GM21619 (cell line): ENCODE results near the gene ANGPTL2.

ENCODE experiments used
- ATAC-seq: cut with Tn5 transposase; IDR thresholded peaks from one replicate; pipeline ENCODE4 v1.9.1; 2021; ENCODE audit not compliant: unreplicated experiment

ANGPTL2 gene

DNA sequence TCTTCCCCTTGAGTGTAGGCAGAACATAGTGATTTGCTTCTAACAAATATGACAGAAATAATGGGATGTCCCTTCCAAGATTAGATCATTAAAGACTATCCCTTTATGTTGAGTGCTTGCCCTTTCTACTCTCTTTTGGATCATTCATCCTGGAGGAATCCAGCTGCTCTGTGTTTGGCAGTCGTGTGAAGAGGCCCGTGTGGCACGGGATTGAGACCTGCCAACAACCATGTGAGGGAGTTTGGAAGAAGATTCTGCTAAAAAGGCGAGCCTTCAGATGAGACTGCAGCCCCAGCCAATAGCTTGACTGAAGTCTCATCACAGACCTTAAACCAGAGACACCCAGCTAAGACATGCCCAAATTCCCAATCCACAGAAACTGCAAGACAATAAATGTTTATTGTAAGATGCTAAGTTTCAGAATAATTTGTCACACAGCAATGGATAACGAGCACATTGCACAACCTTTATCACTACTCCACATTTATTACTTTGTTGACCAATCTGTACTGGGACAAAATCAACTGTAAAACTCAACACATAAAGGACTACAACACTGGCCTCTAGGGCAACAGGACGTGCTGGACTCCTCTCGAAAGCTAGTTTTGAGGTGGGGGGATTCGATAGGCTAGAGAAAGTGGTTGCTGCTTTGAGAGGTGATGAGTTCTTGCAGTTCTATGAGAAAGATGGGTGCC, 42.8 kb downstream of the ANGPTL2 start:
- ATAC-seq = no peak

- no peak for ATAC-seq
These were observed 43.4 kb downstream of the ANGPTL2 start for GRCh38 chr9:127078988-127079387.

- no peak for ATAC-seq
These were observed 44.1 kb downstream of the ANGPTL2 start for GRCh38 chr9:127078336-127078735.

- no peak for ATAC-seq
These were observed 44.8 kb downstream of the ANGPTL2 start for GRCh38 chr9:127077644-127077946.

GRCh38 chr9:127076860-127077643, 45.4 kb downstream of the ANGPTL2 start:
- no peak for ATAC-seq

DNA sequence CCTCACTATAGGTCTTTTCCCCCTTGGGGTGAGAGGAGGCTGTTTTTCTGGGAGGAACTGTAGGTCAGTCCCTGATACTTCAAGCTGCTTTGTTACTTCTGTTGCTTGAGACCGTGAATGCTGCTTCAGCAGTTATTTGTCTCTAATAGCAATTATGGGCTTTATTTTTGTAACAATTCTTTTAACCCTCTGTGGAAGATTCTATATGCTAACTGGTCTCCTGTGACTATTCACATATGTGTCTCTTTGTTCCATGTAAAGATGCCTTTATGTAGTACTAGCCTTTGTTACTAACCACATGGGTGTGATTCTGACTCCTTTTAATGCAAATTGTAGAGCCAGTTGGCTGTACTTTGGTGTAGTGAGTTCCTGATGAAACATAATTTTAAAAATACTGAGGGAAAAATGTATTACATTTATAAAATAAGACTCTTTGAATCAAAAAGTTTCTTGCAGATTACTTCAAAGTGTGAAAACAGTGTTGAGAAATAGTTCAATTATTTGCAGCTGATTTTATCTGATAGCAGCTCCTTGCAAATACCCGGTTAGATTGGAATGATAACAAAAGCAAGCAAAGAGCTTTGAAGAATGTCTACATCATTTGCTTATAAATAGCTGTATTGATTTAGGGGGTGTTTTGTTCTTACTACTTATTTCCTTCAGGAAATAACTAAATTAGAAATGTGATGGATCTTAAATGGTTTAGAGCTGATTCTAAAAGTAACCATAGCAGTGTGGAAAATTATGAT, 46.6 kb downstream of the ANGPTL2 start:
- ATAC-seq = no peak

DNA sequence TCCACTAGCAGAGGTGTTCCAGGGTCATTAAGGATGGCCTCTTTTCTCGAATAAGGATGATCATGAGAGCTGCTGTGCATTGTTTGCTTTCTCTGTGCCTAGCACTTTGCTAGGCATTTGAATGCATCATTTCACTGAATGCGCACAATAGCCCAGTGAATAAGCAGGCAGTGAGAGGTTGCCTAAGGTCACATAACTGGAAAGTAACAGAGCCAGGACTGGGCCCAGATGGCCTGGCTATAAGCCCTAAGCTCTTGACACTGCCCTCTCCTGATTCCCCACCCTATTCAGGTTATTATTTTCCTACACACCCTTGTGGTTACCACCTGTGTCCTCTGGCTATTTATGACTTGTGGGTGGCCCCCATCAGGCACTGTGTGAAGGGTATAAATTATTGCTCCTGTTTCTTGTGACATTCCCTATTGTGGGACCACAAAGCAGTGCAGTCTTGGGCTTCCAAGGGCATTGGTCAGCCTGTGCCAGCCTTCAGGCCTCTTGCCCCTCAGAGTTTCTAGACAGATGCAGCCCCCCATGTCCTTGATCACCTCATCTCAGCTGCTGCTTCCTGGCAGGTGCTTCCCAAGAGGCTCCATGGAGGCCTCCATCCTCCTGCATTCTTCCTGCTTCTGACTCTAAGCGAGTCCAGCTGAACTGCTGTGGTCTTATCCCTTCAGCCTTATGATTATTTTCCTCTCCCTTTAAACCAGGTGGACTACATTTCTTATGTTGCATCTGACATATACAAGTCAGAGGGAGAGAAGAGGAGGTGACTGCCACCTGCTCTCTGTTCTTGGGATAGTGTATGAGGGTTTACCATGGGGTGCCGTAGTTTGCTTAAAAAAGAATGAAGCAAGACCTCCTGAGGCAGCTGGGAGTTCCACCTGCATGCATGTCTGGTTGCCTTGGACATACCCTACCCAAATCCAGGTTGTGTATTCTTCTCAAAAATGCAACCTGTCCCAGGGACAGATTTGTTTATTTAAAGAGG, 47.6 kb downstream of the ANGPTL2 start:
- ATAC-seq = no peak

DNA sequence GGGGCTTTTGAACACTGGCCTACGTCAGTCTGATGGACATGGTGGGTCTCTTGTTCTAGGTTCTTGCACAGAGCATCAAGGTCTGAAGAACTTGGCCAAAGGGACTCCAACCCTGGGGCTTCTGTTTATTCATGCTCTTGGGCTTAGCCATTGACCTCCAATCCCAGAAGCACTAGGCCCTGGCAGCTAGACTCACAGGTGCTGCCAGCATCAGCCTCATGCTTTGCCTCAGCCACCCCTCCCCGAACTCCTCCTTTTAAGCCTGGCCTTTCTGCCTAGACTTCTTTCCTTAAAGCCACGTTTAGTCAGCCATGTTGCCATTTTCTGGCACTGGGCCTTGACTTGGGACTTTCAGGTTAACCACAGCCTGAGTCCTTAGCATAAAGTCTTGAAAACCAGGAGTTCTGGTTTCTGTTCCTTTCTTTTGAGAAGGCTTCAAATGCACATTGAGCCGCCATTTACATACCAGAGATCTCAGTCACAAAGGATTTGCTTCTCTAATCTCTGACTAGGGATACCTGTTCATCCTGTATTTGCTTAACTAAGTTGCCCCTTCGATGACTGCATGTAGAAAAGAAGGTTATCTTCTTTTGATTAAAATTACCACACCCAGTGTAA, 54.7 kb downstream of the ANGPTL2 start:
- ATAC-seq = no peak

- no peak for ATAC-seq
These were observed 55.6 kb downstream of the ANGPTL2 start for GRCh38 chr9:127066851-127067136.

DNA sequence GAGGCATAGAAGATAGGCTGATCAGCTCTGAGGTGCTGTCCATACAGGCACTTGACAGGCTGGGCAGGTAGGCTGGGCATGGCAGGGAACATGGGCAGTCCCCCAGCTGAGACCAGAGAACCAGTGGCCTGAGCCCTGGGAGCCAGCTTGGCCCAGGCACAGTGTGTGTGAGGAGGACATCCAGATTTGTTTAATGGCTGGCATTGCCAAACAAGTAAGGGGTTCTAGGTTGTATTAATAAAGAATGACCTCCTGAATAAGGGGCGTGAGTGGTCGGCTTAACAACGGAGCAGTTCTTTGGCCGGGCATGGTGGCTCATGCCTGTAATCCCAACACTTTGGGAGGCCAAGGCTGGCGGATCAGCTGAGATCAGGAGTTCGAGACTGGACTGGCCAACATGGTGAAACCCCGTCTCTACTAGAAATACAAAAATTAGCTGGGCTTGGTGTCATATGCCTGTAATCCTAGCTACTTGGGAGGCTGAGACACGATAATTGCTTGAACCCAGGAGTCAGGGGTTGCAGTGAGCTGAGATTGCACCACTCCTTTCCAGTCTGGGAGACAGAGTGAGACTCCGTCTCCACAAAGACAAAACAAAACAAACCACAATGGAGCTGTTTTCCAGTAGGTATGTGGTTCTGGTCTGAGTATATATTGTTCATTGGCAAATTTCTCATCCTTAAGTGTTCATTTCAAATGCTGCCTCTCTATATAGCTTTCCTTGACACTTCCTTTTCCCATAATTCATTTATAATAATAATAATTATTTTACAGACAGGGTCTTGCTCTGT, 56.2 kb downstream of the ANGPTL2 start:
- ATAC-seq = no peak

- ATAC-seq = no peak
These were observed 56.8 kb downstream of the ANGPTL2 start for GRCh38 chr9:127065592-127065991.

- no peak for ATAC-seq
These were observed 58.1 kb downstream of the ANGPTL2 start for GRCh38 chr9:127064335-127064734.

- ATAC-seq = no peak
These were observed 61.0 kb downstream of the ANGPTL2 start for GRCh38 chr9:127061411-127061810.

GRCh38 chr9:127059765-127060361, 62.6 kb downstream of the ANGPTL2 start:
- ATAC-seq = no peak

DNA sequence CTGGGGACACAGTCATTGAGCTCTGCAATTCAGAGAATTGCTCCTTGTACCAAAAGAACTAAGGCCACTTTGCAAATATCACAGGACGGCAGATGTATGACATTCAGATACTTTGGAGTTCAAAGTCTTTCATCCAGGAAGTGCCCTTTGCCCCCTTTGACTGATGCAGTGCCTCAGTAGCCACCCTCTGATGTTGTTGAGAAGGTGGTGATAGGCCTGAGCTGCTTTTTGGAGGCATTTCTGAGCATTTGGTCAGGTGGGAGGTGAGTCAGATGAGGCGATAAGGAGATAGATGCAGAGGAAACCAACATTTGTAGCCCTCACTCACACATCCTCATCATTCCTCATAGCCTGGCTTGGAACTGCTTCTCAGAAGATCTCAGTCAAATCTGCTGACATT, 63.4 kb downstream of the ANGPTL2 start:
- ATAC-seq = no peak

- no peak for ATAC-seq
These were observed 63.8 kb downstream of the ANGPTL2 start for GRCh38 chr9:127058645-127059021.

GRCh38 chr9:127058011-127058644, 64.3 kb downstream of the ANGPTL2 start:
- ATAC-seq = no peak

DNA sequence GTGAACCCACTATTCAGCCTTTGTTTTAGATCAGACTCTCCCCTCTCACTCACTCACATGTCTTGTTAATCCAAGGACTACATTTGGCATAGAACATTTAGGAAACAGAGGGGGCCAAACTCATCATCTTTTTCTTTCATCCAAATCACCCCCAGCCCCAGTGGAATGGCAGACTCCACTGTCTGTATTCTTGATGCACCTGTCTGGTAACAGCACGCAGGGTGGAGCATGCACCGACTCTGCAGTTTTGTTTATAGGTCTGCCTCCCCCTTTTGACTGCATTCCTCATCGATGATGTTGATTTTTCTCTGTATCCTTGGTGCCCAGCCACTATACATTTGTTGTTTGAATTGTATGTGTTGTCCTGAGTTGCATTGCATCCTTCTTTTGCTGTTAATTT, 66.0 kb downstream of the ANGPTL2 start:
- ATAC-seq = no peak
